GM23338 (cell line): ENCODE measurements around the gene FGF11.

Experiments used
- CREB1 ChIP-seq: fragments of 250-450 bp; sonication (Bioruptor Pico); IDR thresholded peaks from 2 replicates; pipeline ENCODE4 v1.5.0; 2020; ENCODE audit warnings: low read depth, mild to moderate bottlenecking, moderate library complexity
- EZH2 ChIP-seq: fragments of 200-600 bp; sonication (generic); IDR thresholded peaks from one replicate; pipeline ENCODE4 v1.8.0; 2017; ENCODE audit warnings: antibody characterized with exemption, mild to moderate bottlenecking, low read depth; ENCODE audit not compliant: unreplicated experiment
- POLR2AphosphoS5 ChIP-seq: IDR thresholded peaks from 2 replicates; pipeline ENCODE4 v1.6.1; 2016; ENCODE audit warnings: antibody characterized with exemption, low read depth
- STAT1 ChIP-seq: IDR thresholded peaks from one replicate; pipeline ENCODE4 v1.6.1; 2016; ENCODE audit warnings: antibody characterized with exemption; ENCODE audit not compliant: unreplicated experiment
- ZNF331 ChIP-seq: fragments of 250-450 bp; sonication (Bioruptor Pico); IDR thresholded peaks from 2 replicates; pipeline ENCODE4 v1.5.0; 2020; ENCODE audit warnings: low read depth, mild to moderate bottlenecking, moderate library complexity
- TF ChIP-seq, protein P1 (sequence below), 2 experiments: fragments of 200-600 bp in 1 of 2; sonication (generic) in 1 of 2; conservative IDR thresholded peaks; 2 replicates each; pipeline versions ENCODE4 v1.5.1 to v1.6.1; 2016 to 2017; ENCODE audit warnings: antibody characterized with exemption in 2 of 2, low read depth in 2 of 2, mild to moderate bottlenecking in 2 of 2, moderate library complexity in 1 of 2
- TF ChIP-seq, protein P2 (sequence below): IDR thresholded peaks from one replicate; pipeline ENCODE4 v1.6.1; 2018; ENCODE audit warnings: antibody characterized with exemption; ENCODE audit not compliant: unreplicated experiment

DNA sequence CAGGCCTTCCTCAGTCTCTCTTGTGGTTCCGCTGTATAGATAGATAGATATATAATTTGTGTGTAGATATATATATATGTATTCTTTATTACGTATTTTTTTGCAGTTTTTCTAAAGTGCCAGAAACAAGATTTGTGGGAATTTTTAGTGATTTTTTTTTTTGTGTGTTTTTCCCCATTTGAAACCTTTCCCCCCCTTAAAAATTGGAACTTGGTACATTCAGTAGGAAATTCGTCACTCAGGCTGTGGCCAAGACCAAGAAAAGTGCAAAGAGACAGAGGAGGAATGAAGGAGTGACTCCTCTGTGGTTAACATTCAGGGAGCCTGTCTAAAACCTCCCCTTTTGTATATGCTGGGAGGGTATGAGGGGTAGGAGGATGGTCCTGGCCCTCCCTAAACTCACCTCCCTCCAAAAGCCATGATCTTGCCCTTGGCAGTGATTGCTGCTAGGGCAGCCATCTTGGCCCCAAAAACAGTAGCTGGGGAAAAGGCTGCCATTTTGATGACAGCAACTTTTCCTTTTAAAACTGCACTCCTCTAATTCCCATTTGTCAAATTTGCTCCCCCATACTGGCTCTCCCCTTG, 20.7 kb downstream of the FGF11 start:
- TF ChIP-seq EZH2: no peak
- TF ChIP-seq, protein P1, sequence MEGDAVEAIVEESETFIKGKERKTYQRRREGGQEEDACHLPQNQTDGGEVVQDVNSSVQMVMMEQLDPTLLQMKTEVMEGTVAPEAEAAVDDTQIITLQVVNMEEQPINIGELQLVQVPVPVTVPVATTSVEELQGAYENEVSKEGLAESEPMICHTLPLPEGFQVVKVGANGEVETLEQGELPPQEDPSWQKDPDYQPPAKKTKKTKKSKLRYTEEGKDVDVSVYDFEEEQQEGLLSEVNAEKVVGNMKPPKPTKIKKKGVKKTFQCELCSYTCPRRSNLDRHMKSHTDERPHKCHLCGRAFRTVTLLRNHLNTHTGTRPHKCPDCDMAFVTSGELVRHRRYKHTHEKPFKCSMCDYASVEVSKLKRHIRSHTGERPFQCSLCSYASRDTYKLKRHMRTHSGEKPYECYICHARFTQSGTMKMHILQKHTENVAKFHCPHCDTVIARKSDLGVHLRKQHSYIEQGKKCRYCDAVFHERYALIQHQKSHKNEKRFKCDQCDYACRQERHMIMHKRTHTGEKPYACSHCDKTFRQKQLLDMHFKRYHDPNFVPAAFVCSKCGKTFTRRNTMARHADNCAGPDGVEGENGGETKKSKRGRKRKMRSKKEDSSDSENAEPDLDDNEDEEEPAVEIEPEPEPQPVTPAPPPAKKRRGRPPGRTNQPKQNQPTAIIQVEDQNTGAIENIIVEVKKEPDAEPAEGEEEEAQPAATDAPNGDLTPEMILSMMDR (conservative IDR thresholded peaks at IDR 0.05; ENCODE audit: low read depth in 2 of 2): no peak
- TF ChIP-seq POLR2AphosphoS5: no peak
- no peak for TF ChIP-seq STAT1
- no peak for TF ChIP-seq CREB1 (CRISPR knock-in tag)
- no peak for TF ChIP-seq ZNF331 (CRISPR knock-in tag)
- TF ChIP-seq, protein P2, sequence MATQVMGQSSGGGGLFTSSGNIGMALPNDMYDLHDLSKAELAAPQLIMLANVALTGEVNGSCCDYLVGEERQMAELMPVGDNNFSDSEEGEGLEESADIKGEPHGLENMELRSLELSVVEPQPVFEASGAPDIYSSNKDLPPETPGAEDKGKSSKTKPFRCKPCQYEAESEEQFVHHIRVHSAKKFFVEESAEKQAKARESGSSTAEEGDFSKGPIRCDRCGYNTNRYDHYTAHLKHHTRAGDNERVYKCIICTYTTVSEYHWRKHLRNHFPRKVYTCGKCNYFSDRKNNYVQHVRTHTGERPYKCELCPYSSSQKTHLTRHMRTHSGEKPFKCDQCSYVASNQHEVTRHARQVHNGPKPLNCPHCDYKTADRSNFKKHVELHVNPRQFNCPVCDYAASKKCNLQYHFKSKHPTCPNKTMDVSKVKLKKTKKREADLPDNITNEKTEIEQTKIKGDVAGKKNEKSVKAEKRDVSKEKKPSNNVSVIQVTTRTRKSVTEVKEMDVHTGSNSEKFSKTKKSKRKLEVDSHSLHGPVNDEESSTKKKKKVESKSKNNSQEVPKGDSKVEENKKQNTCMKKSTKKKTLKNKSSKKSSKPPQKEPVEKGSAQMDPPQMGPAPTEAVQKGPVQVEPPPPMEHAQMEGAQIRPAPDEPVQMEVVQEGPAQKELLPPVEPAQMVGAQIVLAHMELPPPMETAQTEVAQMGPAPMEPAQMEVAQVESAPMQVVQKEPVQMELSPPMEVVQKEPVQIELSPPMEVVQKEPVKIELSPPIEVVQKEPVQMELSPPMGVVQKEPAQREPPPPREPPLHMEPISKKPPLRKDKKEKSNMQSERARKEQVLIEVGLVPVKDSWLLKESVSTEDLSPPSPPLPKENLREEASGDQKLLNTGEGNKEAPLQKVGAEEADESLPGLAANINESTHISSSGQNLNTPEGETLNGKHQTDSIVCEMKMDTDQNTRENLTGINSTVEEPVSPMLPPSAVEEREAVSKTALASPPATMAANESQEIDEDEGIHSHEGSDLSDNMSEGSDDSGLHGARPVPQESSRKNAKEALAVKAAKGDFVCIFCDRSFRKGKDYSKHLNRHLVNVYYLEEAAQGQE: no peak
